SU-DHL-6 (cell line): ENCODE measurements around the gene FOXO6.

ENCODE experiments used
- CTCF ChIP-seq: fragments of 200-600 bp; sonication (generic); IDR thresholded peaks from one replicate; pipeline ENCODE4 v1.5.1; 2017; ENCODE audit warnings: antibody characterized with exemption, mild to moderate bottlenecking, low read length, moderate library complexity; ENCODE audit not compliant: insufficient read depth, poor library complexity, severe bottlenecking
- EZH2phosphoT487 ChIP-seq: fragments of 200-600 bp; sonication (generic), shearing (Covaris generic); conservative IDR thresholded peaks from 2 replicates; pipeline ENCODE4 v1.6.1; 2018; ENCODE audit warnings: mild to moderate bottlenecking, antibody characterized with exemption, low read length, moderate library complexity, mixed read lengths

GRCh38 chr1:41428738-41429640 is 67.8 kb downstream of the FOXO6 start:
- TF ChIP-seq CTCF (no peak), EZH2phosphoT487 (no peak)
